ENCODE measurements around the gene FOXI1.
A peak's percentile ranks its signal among the peaks of the same experiment; 100 is the strongest.
"Not testable (repeated sequence)": the region's sequence is repeated elsewhere in the genome, so short reads cannot be mapped to it uniquely, and the experiment has no call there.

Gene FOXI1

DNA sequence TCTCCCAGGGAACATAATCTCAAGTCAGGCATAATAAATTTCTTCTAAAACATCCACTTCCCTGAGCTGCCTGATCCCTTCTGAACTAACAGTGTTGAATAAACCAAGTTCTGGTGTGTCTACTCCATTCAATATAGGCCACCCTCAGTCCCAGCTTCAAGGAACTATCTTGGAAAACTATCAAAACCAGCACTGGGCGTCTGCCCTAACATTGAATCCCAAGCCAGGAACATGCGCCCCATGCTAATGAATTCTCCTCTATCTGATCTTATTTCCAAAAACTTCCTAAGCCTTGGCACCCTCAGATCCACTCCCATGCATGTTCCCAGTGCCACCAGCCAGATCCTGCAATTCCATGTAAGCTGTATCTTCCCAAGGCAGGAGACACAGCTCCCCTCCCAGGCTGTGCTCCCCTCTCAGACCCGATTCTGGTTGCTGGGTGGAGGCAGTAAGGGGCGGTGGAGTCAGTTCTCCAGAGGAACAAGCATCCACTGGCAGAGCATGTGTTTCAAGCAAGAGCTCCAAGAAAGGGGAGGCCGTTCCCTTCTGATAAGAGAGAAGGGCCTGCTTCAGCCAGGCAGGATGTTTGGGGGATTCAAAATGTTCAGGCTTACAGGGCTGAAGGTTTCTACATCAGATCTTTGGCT is 13.1 kb upstream of the FOXI1 start:
- no peak overlapping the region for H3K4me3 ChIP-seq (ENCODE audit: low read length)
- TF ChIP-seq, protein P1, sequence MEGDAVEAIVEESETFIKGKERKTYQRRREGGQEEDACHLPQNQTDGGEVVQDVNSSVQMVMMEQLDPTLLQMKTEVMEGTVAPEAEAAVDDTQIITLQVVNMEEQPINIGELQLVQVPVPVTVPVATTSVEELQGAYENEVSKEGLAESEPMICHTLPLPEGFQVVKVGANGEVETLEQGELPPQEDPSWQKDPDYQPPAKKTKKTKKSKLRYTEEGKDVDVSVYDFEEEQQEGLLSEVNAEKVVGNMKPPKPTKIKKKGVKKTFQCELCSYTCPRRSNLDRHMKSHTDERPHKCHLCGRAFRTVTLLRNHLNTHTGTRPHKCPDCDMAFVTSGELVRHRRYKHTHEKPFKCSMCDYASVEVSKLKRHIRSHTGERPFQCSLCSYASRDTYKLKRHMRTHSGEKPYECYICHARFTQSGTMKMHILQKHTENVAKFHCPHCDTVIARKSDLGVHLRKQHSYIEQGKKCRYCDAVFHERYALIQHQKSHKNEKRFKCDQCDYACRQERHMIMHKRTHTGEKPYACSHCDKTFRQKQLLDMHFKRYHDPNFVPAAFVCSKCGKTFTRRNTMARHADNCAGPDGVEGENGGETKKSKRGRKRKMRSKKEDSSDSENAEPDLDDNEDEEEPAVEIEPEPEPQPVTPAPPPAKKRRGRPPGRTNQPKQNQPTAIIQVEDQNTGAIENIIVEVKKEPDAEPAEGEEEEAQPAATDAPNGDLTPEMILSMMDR (IDR thresholded peaks at IDR 0.05; ENCODE audit: insufficient read depth, low read depth, low read length, missing control alignments) = no peak
- no peak for DNase-seq (ENCODE audit: low read depth)

DNA sequence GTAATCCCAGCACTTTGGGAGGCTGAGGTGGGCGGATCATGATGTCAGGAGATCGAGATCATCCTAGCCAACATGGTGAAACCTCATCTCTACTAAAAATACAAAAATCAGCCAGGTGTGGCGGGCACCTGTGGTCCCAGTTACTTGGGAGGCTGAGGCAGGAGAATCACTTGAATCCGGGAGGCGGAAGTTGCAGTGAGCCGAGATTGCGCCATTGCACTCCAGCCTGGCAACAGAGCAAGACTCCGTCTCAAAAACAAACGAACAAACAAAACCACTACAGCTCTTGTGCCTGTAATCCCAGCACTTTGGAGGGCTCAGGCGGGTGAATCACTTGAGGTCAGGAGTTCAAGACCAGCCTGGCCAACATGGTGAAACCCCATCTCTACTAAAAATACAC is 11.4 kb upstream of the FOXI1 start:
- DNase-seq (ENCODE audit: low read depth); H3K4me3 ChIP-seq (ENCODE audit: low read length): not testable (repeated sequence)

DNA sequence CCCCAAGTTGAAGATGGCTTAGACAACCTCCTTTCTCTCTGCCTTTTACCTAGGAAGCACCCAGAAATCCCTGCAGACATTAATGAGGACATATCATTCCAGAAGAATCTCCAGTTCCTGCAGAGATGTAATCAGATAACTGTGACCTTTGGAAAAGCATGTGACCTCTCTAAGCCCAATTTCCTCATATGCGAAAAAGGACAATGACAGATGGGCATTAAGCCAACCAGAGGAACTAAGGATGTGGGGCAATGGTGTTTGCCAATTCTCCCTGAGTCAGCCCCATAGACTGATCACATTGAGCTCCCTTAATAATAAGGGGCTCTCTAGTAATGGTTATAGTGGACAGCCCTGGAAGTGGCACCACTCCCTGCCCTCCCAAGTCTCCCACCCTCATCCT is 10.1 kb upstream of the FOXI1 start:
- DNase-seq (ENCODE audit: low read depth) = no peak
- TF ChIP-seq, protein P1 (IDR thresholded peaks at IDR 0.05; ENCODE audit: insufficient read depth, low read depth, low read length, missing control alignments) = no peak
- H3K4me3 ChIP-seq (ENCODE audit: low read length) = no peak overlapping the region

DNA sequence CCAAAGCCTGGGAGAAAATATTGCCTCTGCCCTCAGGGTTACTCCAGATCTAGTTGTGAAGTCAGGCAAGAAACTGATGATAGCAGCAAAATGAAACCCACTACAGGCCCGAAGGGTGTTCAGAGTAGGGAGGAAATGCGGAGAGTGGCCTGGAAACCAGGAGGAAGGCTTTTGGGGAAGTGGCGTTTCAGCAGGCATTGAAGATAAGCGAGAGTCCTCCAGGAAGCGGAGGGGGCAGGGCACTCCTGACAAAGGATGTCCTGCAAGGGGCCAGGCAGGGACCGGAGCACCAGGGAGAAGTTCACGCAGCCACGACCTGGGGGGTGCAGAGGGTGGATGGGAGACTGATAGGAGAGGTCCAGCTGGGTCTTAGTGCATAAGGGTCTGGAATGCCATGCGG is 7.8 kb upstream of the FOXI1 start:
- H3K4me3 ChIP-seq (ENCODE audit: low read length) = no peak overlapping the region
- no peak for DNase-seq (ENCODE audit: low read depth)
- TF ChIP-seq, protein P1 (IDR thresholded peaks at IDR 0.05; ENCODE audit: insufficient read depth, low read depth, low read length, missing control alignments) = no peak

DNA sequence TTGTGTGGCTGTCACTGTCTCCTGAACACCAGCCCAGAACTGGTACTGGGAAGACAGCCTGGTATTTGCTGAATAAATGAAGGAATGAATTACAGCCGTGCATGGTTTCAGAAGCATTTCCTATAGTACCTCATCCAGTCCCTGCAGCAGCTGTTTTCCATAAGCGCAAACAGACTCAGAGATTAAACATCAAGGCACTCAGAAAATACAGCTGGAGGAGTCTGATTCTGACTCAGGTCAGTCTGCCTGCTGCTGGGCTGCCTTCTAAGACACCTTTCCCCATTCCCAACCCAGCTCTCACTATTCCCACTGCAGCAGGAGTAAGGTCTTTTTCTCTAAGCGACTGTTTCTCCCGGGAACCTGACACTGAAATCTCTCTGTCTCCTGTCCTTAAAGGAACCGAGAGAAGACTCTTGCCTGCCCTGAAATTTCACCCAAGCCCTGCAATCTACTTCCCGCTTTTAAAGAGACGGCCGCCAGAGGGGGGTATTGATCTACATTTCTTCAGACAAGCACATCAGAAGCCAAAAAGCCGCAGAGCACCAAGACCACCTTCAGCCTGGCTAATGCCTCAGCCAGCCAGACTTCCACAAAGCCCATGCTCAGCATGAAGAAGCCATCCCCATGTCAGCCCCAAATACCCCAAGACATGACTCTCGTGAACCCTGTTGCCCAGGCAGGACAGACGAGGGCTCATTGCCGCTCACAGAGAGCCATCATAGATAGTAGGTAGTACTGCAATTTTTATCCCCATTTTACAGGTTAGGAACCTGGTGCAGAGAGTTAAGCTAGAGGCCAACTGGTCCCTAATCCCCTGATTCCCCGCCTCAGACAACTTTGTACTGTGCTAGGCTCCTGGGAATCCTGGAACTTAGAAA is 5.4 kb upstream of the FOXI1 start:
- TF ChIP-seq, protein P1 (IDR thresholded peaks at IDR 0.05; ENCODE audit: insufficient read depth, low read depth, low read length, missing control alignments) = peak; percentile 68
- no peak overlapping the region for H3K4me3 ChIP-seq (ENCODE audit: low read length)
- DNase-seq (ENCODE audit: low read depth) = peak; percentile 77

DNA sequence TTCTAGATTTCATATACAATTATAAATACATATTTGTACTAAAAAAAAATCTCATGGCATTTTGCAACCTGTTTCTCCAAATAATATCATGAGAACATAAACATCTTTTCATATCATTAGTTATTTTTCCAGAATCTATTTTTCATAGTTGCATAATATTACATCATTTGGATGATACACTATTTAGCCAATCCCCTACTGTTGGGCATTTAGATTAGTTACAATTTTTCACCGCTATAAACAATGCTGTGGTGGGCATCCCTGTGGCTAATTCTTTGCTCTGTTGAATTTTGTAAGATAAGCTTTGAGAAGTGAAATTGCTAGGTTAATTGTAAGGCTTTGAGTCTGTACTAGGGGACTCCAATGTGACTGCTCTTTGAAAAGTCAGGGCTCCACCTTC is 2.2 kb upstream of the FOXI1 start:
- no peak overlapping the region for H3K4me3 ChIP-seq (ENCODE audit: low read length)
- TF ChIP-seq, protein P1 (IDR thresholded peaks at IDR 0.05; ENCODE audit: insufficient read depth, low read depth, low read length, missing control alignments) = no peak

DNA sequence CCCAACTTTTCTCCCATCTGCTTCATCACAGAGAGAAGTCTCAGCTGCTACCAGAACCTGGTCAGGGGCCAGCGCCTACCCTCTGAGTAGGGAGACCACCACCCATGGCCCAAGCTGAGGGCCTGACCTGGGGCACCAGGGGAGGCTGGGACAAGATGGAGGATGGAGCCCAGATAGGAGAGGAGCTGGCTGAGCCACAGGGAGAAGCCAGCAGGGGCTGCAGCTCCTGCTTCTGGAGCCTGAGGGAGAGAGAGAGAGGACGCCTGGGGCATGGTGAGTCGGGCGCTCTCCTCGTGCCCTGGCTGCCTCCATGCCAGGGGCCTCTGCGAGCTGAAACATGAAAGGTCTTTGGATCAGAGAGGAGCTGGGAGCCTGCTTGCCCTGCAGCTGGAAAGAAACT is 1.4 kb upstream of the FOXI1 start:
- H3K4me3 ChIP-seq (ENCODE audit: low read length) = no peak overlapping the region
- DNase-seq (ENCODE audit: low read depth) = no peak
- TF ChIP-seq, protein P1 (IDR thresholded peaks at IDR 0.05; ENCODE audit: insufficient read depth, low read depth, low read length, missing control alignments) = no peak

More for the DNA sequence above, 2.2 kb upstream of the FOXI1 start:
- no peak for DNase-seq (ENCODE audit: low read depth)
